Mesendoderm (in vitro differentiated cells): ENCODE data around the gene ZNF618.

Experiments used
- DNase-seq: peaks from one replicate; pipeline ENCODE4 v3.0.0; 2013
- H2AK5ac ChIP-seq: 2 replicates; pipeline ENCODE4 v1.6.1; 2013; ENCODE audit warnings: low read length, inconsistent platforms
- H2BK120ac ChIP-seq: 2 replicates; pipeline ENCODE4 v1.6.1; 2013; ENCODE audit warnings: low read depth, mild to moderate bottlenecking, low read length, moderate library complexity, mixed read lengths
- H2BK15ac ChIP-seq: replicated peaks from 2 replicates; pipeline ENCODE4 v1.6.1; 2013; ENCODE audit warnings: low read depth, mild to moderate bottlenecking, moderate library complexity
- H2BK5ac ChIP-seq: 2 replicates; pipeline ENCODE4 v1.6.1; 2013; ENCODE audit warnings: low read length, inconsistent platforms
- H3K18ac ChIP-seq: 2 replicates; pipeline ENCODE4 v1.6.1; 2013; ENCODE audit warnings: mild to moderate bottlenecking, low read length, mixed read lengths
- H3K23ac ChIP-seq: one replicate; pipeline ENCODE4 v1.6.1; 2013; ENCODE audit warnings: low read length
- H3K27ac ChIP-seq: 2 replicates; pipeline ENCODE4 v1.5.1; 2013; ENCODE audit warnings: low read depth, mild to moderate bottlenecking, inconsistent platforms, low read length, moderate library complexity
- H3K27me3 ChIP-seq: 2 replicates; pipeline ENCODE4 v1.6.1; 2013; ENCODE audit warnings: low read length, control low read depth, mild to moderate bottlenecking, inconsistent platforms; ENCODE audit not compliant: insufficient read depth, poor library complexity
- H3K36me3 ChIP-seq: 2 replicates; pipeline ENCODE4 v1.6.1; 2013; ENCODE audit warnings: low read length, inconsistent platforms; ENCODE audit not compliant: control insufficient read depth, insufficient read depth
- H3K4ac ChIP-seq: one replicate; pipeline ENCODE4 v1.6.1; 2013; ENCODE audit warnings: low read depth, mild to moderate bottlenecking, low read length, moderate library complexity
- H3K4me1 ChIP-seq: 2 replicates; pipeline ENCODE4 v1.6.1; 2013; ENCODE audit warnings: low read depth, low read length, inconsistent platforms; ENCODE audit not compliant: control insufficient read depth
- H3K4me2 ChIP-seq: 2 replicates; pipeline ENCODE4 v1.6.1; 2013; ENCODE audit warnings: low read length
- H3K4me3 ChIP-seq: 2 replicates; pipeline ENCODE4 v1.5.1; 2013; ENCODE audit warnings: mild to moderate bottlenecking, low read length
- H3K56ac ChIP-seq: one replicate; pipeline ENCODE4 v1.6.1; 2013; ENCODE audit warnings: low read length
- H3K79me1 ChIP-seq: 2 replicates; pipeline ENCODE4 v1.6.1; 2013; ENCODE audit warnings: low read length, inconsistent platforms
- H3K79me2 ChIP-seq: 2 replicates; pipeline ENCODE4 v1.6.1; 2013; ENCODE audit warnings: mild to moderate bottlenecking, low read length; ENCODE audit not compliant: control insufficient read depth, insufficient read depth
- H3K9ac ChIP-seq: 2 replicates; pipeline ENCODE4 v1.6.1; 2013; ENCODE audit warnings: low read length, inconsistent platforms
- H4K5ac ChIP-seq: one replicate; pipeline ENCODE4 v1.6.1; 2013; ENCODE audit warnings: low read length
- H4K8ac ChIP-seq: one replicate; pipeline ENCODE4 v1.6.1; 2013; ENCODE audit warnings: low read depth, mild to moderate bottlenecking, control low read depth, low read length, moderate library complexity
- WGBS: extraction: QIAGEN DNeasy Blood & Tissue Kit; methylation state at CpG from one replicate; pipeline ENCODE4 v1.1.7; 2013; ENCODE audit warnings: low lambda C conversion rate, missing lambda C conversion rate; ENCODE audit not compliant: insufficient coverage; ENCODE audit errors: extremely low coverage; 5-methylcytosine and 5-hydroxymethylcytosine counted together

Gene ZNF618

GRCh38 chr9:113898151-113898550 is 22.0 kb downstream of the ZNF618 start:
- Histone ChIP-seq H3K18ac (no peak overlapping the region), H3K4ac (no peak overlapping the region), H2AK5ac (no peak overlapping the region), H3K36me3 (no peaks in the 10 kb centered on the region), H3K79me2 (peaks cover 1% of the 10 kb centered on the region), H3K4me3 (no peak overlapping the region), H3K4me1 (no peaks in the 10 kb centered on the region), H4K8ac (no peak overlapping the region), H3K23ac (no peak overlapping the region), H4K5ac (no peak overlapping the region), H3K56ac (no peak overlapping the region), H2BK5ac (no peak overlapping the region), H3K4me2 (no peak overlapping the region), H3K27me3 (no peaks in the 10 kb centered on the region), H2BK15ac (no peak overlapping the region), H3K27ac (no peak overlapping the region), H3K79me1 (peaks cover 7% of the 10 kb centered on the region), H3K9ac (no peak overlapping the region), H2BK120ac (no peak overlapping the region)
- DNase-seq = no peak
- no CpG with 5 or more reads among the region's 3 CpGs for WGBS

GRCh38 chr9:113898596-113898995 is 22.5 kb downstream of the ZNF618 start:
- Histone ChIP-seq H3K79me1 (peaks cover 7% of the 10 kb centered on the region), H3K9ac (no peak overlapping the region), H2AK5ac (no peak overlapping the region), H3K4me2 (no peak overlapping the region), H3K56ac (no peak overlapping the region), H3K27ac (no peak overlapping the region), H3K4ac (no peak overlapping the region), H2BK5ac (no peak overlapping the region), H3K23ac (no peak overlapping the region), H4K8ac (no peak overlapping the region), H4K5ac (no peak overlapping the region), H3K4me1 (no peaks in the 10 kb centered on the region), H2BK15ac (no peak overlapping the region), H3K36me3 (no peaks in the 10 kb centered on the region), H3K4me3 (no peak overlapping the region), H2BK120ac (no peak overlapping the region), H3K79me2 (peaks cover 1% of the 10 kb centered on the region), H3K27me3 (no peaks in the 10 kb centered on the region), H3K18ac (no peak overlapping the region)
- no CpG with 5 or more reads among the region's 4 CpGs for WGBS
- DNase-seq = no peak

- H3K36me3 ChIP-seq = no peaks in the 10 kb centered on the region
- no peak overlapping the region for H3K56ac ChIP-seq
- H3K4me3 ChIP-seq = no peak overlapping the region
- H3K79me2 ChIP-seq = peaks cover 1% of the 10 kb centered on the region
- DNase-seq = no peak
- H3K4me1 ChIP-seq = no peaks in the 10 kb centered on the region
- no peak overlapping the region for H4K5ac ChIP-seq
- no peak overlapping the region for H3K9ac ChIP-seq
- H3K27me3 ChIP-seq = no peaks in the 10 kb centered on the region
- no peak overlapping the region for H2BK5ac ChIP-seq
- no peak overlapping the region for H2AK5ac ChIP-seq
- no peak overlapping the region for H3K27ac ChIP-seq
- H3K4me2 ChIP-seq = no peak overlapping the region
- H2BK120ac ChIP-seq = no peak overlapping the region
- H3K4ac ChIP-seq = no peak overlapping the region
- peaks cover 7% of the 10 kb centered on the region for H3K79me1 ChIP-seq
- H2BK15ac ChIP-seq = no peak overlapping the region
- no peak overlapping the region for H4K8ac ChIP-seq
- WGBS = no CpG with 5 or more reads among the region's 6 CpGs
- H3K23ac ChIP-seq = no peak overlapping the region
- H3K18ac ChIP-seq = no peak overlapping the region
These were observed 23.1 kb downstream of the ZNF618 start for GRCh38 chr9:113899205-113899604.

GRCh38 chr9:113901221-113901688 is 25.1 kb downstream of the ZNF618 start:
- Histone ChIP-seq H2BK5ac (no peak overlapping the region), H3K79me2 (peaks cover 3% of the 10 kb centered on the region), H4K8ac (no peak overlapping the region), H3K79me1 (peaks cover 11% of the 10 kb centered on the region), H3K27ac (no peak overlapping the region), H3K9ac (no peak overlapping the region), H3K36me3 (no peaks in the 10 kb centered on the region), H2BK120ac (no peak overlapping the region), H2AK5ac (no peak overlapping the region), H3K4me1 (no peaks in the 10 kb centered on the region), H3K56ac (no peak overlapping the region), H3K18ac (no peak overlapping the region), H3K4me2 (no peak overlapping the region), H4K5ac (no peak overlapping the region), H3K4me3 (no peak overlapping the region), H3K27me3 (no peaks in the 10 kb centered on the region), H3K23ac (no peak overlapping the region), H3K4ac (no peak overlapping the region), H2BK15ac (no peak overlapping the region)
- WGBS = no CpG with 5 or more reads among the region's 17 CpGs
- DNase-seq = no peak

GRCh38 chr9:113903514-113904077 is 27.5 kb downstream of the ZNF618 start:
- Histone ChIP-seq H3K56ac (no peak overlapping the region), H3K27me3 (no peaks in the 10 kb centered on the region), H2BK5ac (no peak overlapping the region), H3K27ac (no peak overlapping the region), H4K8ac (no peak overlapping the region), H3K79me1 (peaks cover 15% of the 10 kb centered on the region), H2BK15ac (no peak overlapping the region), H3K18ac (no peak overlapping the region), H3K9ac (no peak overlapping the region), H2AK5ac (no peak overlapping the region), H3K23ac (no peak overlapping the region), H3K4me3 (no peak overlapping the region), H3K4me2 (no peak overlapping the region), H3K4ac (no peak overlapping the region), H2BK120ac (no peak overlapping the region), H3K36me3 (no peaks in the 10 kb centered on the region), H3K79me2 (peaks cover 2% of the 10 kb centered on the region), H3K4me1 (no peaks in the 10 kb centered on the region), H4K5ac (no peak overlapping the region)
- no CpG with 5 or more reads among the region's 4 CpGs for WGBS
- no peak for DNase-seq
